ENCODE data around the gene CCDC14. TPM values are rescaled to one million over a fixed set of nuclear protein-coding genes. Genes with fewer than 3 reads are reported as not detected.

Gene CCDC14
- total and polyA plus RNA-seq, 12 donors: 5.8 to 18.9 (median 7.2) TPM

- H3K27me3 ChIP-seq: no peaks in the 10 kb centered on the region
- intact Hi-C loops (cut with DNase I): no loop called here
- H3K4me1 ChIP-seq: no peaks in the 10 kb centered on the region
- WGBS, 2 donors: 92 to 97% methylated on average over 2 of the region's 2 CpGs
- H3K36me3 ChIP-seq: peaks cover 0 to 75% (median 4%) of the 10 kb centered on the region in 9 donors
- DNase-seq (no peak), ATAC-seq (no peak)
- no peak overlapping the region for H3K4me3 ChIP-seq
- H3K9me3 ChIP-seq: no peaks in the 10 kb centered on the region
- no peak for TF ChIP-seq CTCF (IDR thresholded peaks at IDR 0.05)
- H3K27ac ChIP-seq: no peak overlapping the region
Measured at GRCh38 chr3:123939706-123940105, 21.3 kb downstream of the CCDC14 start.

- intact Hi-C loops (cut with DNase I): no loop called here
- DNase-seq: no peak
- no peak for TF ChIP-seq CTCF (IDR thresholded peaks at IDR 0.05)
- Histone ChIP-seq H3K27me3 (no peaks in the 10 kb centered on the region), H3K27ac (no peak overlapping the region), H3K9me3 (no peaks in the 10 kb centered on the region), H3K4me3 (no peak overlapping the region), H3K4me1 (no peaks in the 10 kb centered on the region), H3K36me3 (peaks cover 0 to 71% (median 10%) of the 10 kb centered on the region in 9 donors)
- WGBS, 2 donors: 85 to 90% methylated on average over 2 of the region's 2 CpGs
- ATAC-seq: no peak
Measured at GRCh38 chr3:123936400-123936799, 24.6 kb downstream of the CCDC14 start.

GRCh38 chr3:123935830-123936229 is 25.2 kb downstream of the CCDC14 start:
- Histone ChIP-seq H3K4me3 (no peak overlapping the region), H3K9me3 (no peaks in the 10 kb centered on the region), H3K27ac (no peak overlapping the region), H3K27me3 (no peaks in the 10 kb centered on the region), H3K4me1 (no peaks in the 10 kb centered on the region), H3K36me3 (peaks cover 0 to 71% (median 10%) of the 10 kb centered on the region in 9 donors)
- no peak for DNase-seq
- intact Hi-C loops (cut with DNase I): no loop called here
- no peak for TF ChIP-seq CTCF (IDR thresholded peaks at IDR 0.05)
- ATAC-seq: no peak

GRCh38 chr3:123934250-123934649 is 26.8 kb downstream of the CCDC14 start:
- no peak for TF ChIP-seq CTCF (IDR thresholded peaks at IDR 0.05)
- H3K27ac ChIP-seq: no peak overlapping the region
- DNase-seq (no peak), ATAC-seq (no peak)
- H3K4me3 ChIP-seq: no peak overlapping the region
- WGBS, 2 donors: 91 to 93% methylated on average over 2 of the region's 2 CpGs
- no peaks in the 10 kb centered on the region for H3K27me3 ChIP-seq
- no peaks in the 10 kb centered on the region for H3K9me3 ChIP-seq
- H3K4me1 ChIP-seq: no peaks in the 10 kb centered on the region
- intact Hi-C loops (cut with DNase I): no loop called here
- H3K36me3 ChIP-seq: peaks cover 0 to 78% (median 17%) of the 10 kb centered on the region in 9 donors

GRCh38 chr3:123930445-123930844 is 30.6 kb downstream of the CCDC14 start:
- Histone ChIP-seq H3K9me3 (no peaks in the 10 kb centered on the region), H3K27ac (no peak overlapping the region), H3K27me3 (no peaks in the 10 kb centered on the region), H3K36me3 (peaks cover 0 to 71% (median 17%) of the 10 kb centered on the region in 9 donors), H3K4me3 (no peak overlapping the region), H3K4me1 (no peaks in the 10 kb centered on the region)
- DNase-seq (no peak), ATAC-seq (no peak)
- TF ChIP-seq CTCF (IDR thresholded peaks at IDR 0.05): no peak
- intact Hi-C loops (cut with DNase I): no loop called here
